GM18505 (cell line): Measurements from ENCODE around the gene CACNB2.
"Not testable (repeated sequence)": the region's sequence is repeated elsewhere in the genome, so short reads cannot be mapped to it uniquely, and the experiment has no call there.

Source experiments
- ATAC-seq: cut with Tn5 transposase; IDR thresholded peaks from one replicate; pipeline ENCODE4 v1.9.1; 2021; ENCODE audit not compliant: unreplicated experiment
- POLR2A ChIP-seq: IDR thresholded peaks from 4 replicates; pipeline ENCODE4 v1.6.1; 2011; ENCODE audit warnings: borderline replicate concordance; ENCODE audit not compliant: insufficient read depth, insufficient read length; ENCODE audit errors: extremely low read depth

CACNB2 gene

GRCh38 chr10:18196806-18197550 is 56.8 kb downstream of the CACNB2 start:
- TF ChIP-seq POLR2A, result no peak
- ATAC-seq, result no peak

- TF ChIP-seq POLR2A, result no peak
- no peak for ATAC-seq
Observed at GRCh38 chr10:18197706-18198105, 57.5 kb downstream of the CACNB2 start.

- no peak for TF ChIP-seq POLR2A
- ATAC-seq, result no peak
Observed at GRCh38 chr10:18201877-18202276, 61.7 kb downstream of the CACNB2 start.

GRCh38 chr10:18202680-18203460 is 62.6 kb downstream of the CACNB2 start:
- TF ChIP-seq POLR2A, result no peak
- no peak for ATAC-seq

- ATAC-seq, result no peak
- TF ChIP-seq POLR2A, result no peak
Observed at GRCh38 chr10:18203471-18203870, 63.2 kb downstream of the CACNB2 start.

- no peak for TF ChIP-seq POLR2A
- ATAC-seq, result no peak
Observed at GRCh38 chr10:18204039-18204835, 64.0 kb downstream of the CACNB2 start.

GRCh38 chr10:18205098-18205834 is 65.0 kb downstream of the CACNB2 start:
- ATAC-seq, result no peak
- TF ChIP-seq POLR2A, result no peak

- not testable (repeated sequence) for ATAC-seq
Observed at GRCh38 chr10:18208186-18208585, 68.0 kb downstream of the CACNB2 start.

GRCh38 chr10:18209241-18209640 is 69.0 kb downstream of the CACNB2 start:
- ATAC-seq, result no peak

GRCh38 chr10:18210711-18211110 is 70.5 kb downstream of the CACNB2 start:
- no peak for TF ChIP-seq POLR2A
- no peak for ATAC-seq

More at GRCh38 chr10:18209241-18209640, 69.0 kb downstream of the CACNB2 start:
- no peak for TF ChIP-seq POLR2A

- ATAC-seq, result no peak
- no peak for TF ChIP-seq POLR2A
Observed at GRCh38 chr10:18211862-18212261, 71.6 kb downstream of the CACNB2 start.

- ATAC-seq, result no peak
- TF ChIP-seq POLR2A, result no peak
Observed at GRCh38 chr10:18213271-18213670, 73.0 kb downstream of the CACNB2 start.
